GM18505 (cell line): ENCODE results near the gene MSMP.

Experiments used
- ATAC-seq: cut with Tn5 transposase; IDR thresholded peaks from one replicate; pipeline ENCODE4 v1.9.1; 2021; ENCODE audit not compliant: unreplicated experiment
- POLR2A ChIP-seq: IDR thresholded peaks from 4 replicates; pipeline ENCODE4 v1.6.1; 2011; ENCODE audit warnings: borderline replicate concordance; ENCODE audit not compliant: insufficient read depth, insufficient read length; ENCODE audit errors: extremely low read depth

MSMP gene

DNA sequence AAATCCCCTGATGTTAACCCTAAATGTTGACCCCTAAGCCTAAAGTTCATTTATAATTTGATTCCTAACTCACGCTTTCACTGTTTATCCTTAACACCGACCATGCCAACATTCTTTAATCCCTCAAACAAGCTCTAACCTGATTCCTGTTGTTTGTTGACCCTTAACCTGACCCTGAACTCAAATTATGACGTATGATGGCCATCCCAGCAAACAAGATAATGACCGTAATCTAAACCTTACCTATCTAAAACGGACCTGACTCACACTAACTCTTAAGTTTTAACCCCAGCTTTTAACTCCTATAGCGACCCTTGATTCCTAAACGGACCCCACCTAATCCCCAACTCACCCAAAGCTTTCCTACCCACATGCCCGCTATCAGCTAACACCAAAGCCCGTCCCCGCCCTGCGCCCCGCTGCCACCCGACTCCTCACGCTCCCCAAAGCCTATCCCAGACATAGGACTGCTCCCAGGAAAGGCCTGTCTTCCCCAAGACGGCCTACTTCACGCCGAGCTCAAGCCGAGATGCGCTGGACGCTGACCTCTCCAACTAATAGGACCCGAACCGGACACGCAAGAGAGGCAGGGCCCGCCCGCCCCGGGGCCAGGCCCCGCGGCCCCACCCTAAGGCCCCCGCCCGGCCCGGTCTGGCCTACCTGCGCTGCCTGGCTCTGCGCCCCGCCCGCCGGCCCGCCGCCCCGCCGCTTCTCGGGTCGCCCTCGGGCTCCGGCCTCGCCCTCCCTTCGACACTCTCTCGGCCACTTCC, 22.5 kb downstream of the MSMP start:
- no peak for TF ChIP-seq POLR2A
- ATAC-seq, result no peak

DNA sequence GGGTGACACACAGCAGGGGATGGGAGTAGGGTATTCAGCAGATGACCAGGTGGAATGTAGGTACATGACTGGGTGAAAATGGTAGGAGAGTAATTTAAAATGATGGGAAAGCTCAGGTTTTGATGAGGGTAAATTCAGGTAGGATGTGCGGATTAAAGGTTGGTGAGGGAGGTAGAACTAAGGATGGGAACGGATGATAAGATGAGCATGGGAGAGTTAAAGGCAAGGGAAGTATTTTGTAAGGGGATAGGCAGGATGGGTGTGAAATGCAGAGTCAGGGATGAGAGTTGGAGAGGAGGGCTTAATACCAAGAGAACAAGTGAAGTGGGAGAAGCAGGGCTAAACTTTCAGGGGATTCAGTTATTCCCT, 23.6 kb downstream of the MSMP start:
- TF ChIP-seq POLR2A, result no peak
- ATAC-seq, result no peak

DNA sequence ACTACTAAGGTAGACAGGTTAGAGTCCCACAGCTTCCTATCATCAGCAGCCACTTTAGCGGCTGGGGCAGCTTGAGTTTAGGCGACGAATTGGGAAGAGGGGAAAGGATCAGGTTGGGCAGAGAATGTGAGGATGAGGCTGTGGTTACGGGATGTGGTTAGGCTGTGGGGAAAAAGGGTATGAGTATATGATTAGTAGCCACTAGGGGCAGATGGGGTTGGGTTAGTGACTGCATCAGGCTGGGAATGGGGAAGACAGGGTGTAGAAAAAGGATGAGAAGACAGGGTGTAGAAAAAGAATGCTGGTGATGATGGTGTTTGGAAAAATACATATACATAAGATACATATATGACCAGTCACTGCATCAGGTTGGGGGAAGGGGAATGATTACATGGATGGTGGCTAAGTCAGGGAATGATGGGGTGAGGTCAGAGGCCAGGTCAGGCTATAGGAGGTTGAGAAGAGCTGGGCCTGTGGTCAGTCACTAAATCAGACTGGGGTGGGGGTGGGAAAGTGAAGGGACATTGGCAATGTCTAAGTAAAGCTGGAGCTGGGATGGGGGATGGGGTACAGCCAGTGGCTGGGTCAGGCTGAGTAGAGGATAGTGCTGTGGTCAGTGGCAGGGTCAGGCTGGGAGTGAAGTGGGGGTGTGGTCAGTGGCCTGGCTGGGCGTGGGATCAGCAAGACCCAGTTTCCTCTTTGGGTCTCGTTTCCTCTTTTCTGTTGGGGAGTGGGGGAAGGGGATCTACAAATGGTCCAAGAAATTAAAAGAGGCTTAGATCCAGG, 24.2 kb downstream of the MSMP start:
- ATAC-seq, result no peak
- no peak for TF ChIP-seq POLR2A

- TF ChIP-seq POLR2A, result no peak
- no peak for ATAC-seq
These were observed 25.0 kb downstream of the MSMP start for GRCh38 chr9:35729101-35729500.

DNA sequence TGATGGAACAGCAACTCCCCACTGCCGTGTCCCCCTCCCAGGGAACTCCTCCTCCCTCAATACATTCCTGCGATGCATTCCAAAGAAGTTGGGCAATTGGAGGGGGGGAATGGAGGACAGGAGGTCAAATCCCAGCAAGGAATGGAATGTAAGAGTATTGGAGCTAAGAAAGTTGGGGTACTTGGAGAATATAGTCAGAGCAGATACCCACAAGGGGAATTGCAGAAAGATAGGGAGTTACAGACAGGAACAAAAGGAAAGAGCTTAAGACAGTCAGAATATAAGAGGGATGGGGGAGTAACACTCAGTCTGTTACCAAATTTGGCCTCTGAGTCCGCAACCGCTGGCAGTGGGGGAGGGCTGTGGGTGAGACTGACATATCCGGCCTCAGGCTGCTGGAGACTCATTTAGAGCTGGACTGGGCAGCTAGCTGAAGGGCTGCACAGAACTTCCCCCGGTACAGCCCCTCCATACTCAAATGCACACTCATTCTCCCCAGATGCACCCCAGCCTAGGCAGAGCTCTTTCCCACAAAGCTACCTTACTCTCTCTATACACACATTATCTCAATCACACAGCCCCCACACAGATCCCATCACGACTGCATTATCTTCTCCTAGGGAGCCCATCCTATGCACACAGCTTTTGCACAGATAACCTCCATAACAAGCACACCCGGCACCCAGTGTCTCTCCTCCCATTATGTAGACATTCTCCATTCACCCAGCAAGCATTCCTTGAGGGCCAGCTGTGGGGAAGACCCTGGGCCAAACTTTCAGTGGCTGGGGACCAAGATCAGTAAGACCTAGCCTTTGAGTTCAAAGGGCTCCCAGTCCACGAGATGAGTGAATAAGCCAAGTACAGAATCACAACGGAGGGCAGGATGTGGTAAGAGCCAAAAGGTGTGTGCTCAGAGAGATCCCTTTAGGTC, 25.8 kb downstream of the MSMP start:
- TF ChIP-seq POLR2A, result peak; percentile 79
- no peak for ATAC-seq

DNA sequence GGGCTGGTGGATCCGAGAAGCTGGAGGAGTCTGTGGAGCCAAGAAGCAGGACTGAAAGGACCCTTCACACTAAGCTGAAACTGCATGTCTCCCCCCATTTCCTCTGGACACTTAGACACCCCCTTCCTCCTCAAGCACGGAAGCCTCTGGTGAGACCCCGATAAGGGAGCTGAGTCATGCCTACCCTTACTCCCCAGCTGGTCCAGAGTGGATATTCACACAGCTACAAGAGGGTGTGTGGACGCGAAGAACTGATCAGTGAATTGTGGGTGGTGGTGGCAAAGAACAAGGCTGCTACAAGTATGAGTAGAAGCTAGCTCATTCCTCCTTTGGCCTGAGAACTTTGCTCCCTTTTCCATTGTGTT, 26.4 kb downstream of the MSMP start:
- no peak for TF ChIP-seq POLR2A
- no peak for ATAC-seq

DNA sequence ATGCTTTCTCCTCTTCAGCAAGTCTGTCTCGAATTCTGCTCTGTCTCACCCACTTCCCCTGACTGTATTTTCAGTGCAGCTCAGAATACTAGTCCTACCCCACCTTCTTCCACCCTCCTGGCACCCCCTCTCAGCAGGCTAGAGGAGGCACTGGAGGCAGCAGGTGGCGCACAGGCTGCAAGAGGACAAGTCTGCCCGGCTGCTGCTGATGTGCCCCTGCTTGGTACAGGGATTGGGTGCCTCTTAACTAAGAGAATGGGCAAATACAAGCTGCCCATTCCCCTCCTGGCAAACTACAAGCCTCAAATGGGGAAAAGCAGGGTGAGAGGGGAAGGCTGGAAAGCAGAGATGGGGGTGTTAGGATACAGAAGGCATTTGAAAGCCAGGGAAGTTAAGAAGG, 27.1 kb downstream of the MSMP start:
- TF ChIP-seq POLR2A, result no peak

GRCh38 chr9:35725362-35725761, 28.7 kb downstream of the MSMP start:
- no peak for ATAC-seq
- no peak for TF ChIP-seq POLR2A

More for the DNA sequence above, 27.1 kb downstream of the MSMP start:
- no peak for ATAC-seq

DNA sequence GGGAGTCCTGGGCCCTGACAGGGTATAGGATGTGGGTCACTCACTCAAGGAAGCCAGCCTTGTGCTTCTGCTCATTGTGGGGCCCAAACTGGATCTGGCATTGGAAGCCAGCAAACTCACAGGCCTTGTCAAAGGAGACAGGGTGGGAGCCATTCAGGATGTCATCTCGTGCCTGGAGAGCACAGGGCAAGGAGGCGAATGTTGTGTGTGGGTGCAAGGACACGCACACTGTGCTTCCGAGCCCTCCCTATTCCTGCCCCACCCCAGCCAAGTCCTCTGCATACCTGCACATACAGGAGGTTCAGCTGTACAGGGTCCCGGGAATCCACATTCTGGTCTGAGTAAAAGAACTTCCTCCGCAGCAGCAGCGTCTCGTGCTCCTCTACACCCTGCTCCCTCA, 30.2 kb downstream of the MSMP start:
- TF ChIP-seq POLR2A, result no peak
- ATAC-seq, result no peak

GRCh38 chr9:35723426-35723825, 30.6 kb downstream of the MSMP start:
- no peak for ATAC-seq
- TF ChIP-seq POLR2A, result no peak

GRCh38 chr9:35719546-35719945, 34.5 kb downstream of the MSMP start:
- TF ChIP-seq POLR2A, result no peak
- ATAC-seq, result no peak

GRCh38 chr9:35718721-35719511, 35.2 kb downstream of the MSMP start:
- TF ChIP-seq POLR2A, result no peak

More at GRCh38 chr9:35718721-35719511, 35.2 kb downstream of the MSMP start:
- ATAC-seq, result no peak
